OCI-M1 (cell line): ENCODE measurements around the gene GSDMA.
"Not testable (repeated sequence)": the region's sequence is repeated elsewhere in the genome, so short reads cannot be mapped to it uniquely, and the experiment has no call there.

Experiments
- DNase-seq: peaks from one replicate; lab custom pipeline; 2025; lab: John Stamatoyannopoulos, UW

The GSDMA gene

DNA sequence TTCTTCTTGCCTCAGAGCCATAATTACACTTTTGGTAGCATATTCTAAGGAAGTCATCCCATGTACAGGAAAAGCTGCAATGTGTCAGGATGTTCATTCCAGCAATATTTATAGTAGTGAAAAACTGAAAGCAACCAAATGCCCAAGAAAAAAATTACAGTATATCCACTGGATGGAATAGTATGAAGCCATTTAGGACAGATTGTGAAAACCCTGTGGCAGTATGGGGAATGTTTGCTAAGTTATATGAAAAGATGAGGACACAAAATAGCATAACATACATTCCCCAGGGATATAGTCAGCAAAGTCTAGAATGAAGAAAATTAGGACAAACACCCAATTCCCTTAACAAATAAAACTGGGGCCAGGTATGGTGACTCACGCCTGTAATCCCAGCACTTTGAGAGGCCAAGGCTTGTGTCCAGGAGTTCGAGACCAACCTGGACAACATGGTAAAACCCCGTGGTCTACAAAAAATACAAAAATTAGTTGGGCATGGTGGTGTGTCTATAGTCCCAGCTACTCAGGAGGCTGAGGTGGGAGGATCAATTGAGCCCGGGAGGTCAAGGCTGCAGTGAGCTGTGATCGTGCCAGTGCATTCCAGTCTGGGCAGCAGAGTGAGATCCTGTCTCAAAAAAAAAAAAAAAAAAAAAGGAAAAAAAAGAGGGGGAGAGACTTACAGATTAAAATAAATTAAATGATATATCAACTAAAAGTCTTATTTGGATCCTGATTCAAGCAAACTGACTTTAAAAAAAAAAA, 33.0 kb upstream of the GSDMA start:
- no peak for DNase-seq

DNA sequence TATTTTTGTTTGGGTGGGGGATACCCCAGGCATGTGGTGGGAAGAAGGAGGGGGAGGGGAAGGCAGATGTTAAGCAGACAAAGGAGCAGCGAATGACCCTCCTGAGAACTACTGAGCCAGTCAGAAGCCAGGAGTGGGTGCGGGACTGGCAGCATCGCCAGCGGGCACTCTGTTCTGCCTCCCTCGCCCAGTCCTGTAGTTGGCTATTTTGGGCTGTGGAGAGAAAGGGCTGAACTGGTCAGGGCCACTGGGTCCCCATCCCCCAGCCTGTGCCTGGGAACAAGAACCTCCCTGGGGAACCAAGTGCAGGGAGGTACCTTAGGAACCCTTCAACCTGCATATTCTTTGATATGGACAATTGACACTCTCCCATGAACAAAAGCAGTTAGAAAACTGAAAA, 28.9 kb upstream of the GSDMA start:
- DNase-seq: no peak

DNA sequence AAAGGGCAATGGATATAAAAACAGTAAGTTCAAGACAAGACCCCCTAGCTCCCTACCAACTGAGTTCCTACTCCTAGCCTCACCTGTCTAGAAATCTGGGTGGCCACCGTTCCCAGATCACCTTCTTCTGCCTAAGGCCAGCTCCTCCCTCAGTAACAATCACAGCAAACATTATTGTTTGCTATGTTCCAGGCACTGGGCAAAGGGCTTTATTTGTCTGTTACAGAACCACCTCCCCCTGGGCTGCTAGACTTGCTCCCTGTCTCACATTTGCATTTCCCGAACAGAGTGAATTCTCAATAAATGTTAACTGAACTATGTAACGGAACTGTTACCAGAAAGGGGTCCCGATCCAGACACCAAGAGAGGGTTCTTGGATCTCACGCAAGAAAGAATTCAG, 28.5 kb upstream of the GSDMA start:
- DNase-seq: no peak

DNA sequence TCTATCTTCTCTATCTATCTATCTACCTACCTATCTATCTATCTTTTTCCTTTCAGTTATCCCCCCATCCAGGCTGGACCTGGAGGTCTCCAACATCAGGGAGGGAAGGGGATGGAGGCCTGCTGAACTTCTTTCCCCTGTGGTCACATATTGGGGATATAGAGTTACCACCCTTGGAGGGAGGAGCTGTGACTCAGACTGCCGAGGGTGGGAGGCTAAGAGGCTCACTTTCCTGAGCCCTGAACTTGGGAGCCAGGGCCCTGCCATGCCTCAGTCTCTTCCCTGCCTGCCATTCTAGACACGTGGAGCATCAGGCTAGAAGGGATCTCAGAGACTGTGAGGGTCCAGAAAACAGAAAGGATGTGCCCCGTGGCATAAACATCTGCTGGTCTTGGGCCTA, 26.9 kb upstream of the GSDMA start:
- no peak for DNase-seq

DNA sequence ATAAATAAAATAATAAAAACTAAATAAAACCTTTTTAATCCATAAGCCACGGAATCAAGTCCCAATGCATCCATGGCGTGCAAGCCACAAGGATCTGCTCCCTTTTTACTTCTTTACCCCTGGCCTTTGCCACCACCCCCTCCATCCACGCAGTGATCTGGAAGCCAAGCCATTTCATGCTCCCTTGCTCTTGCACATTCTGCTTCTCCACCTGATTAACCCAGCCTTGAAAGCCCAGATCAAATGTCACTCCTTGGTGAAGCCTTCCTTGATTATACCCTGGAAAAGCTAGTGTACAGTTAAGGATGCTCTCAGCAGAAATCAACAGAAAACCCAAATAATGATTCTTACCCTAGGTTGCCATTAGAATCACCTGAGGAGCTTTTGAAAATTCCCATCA, 25.4 kb upstream of the GSDMA start:
- no peak for DNase-seq

DNA sequence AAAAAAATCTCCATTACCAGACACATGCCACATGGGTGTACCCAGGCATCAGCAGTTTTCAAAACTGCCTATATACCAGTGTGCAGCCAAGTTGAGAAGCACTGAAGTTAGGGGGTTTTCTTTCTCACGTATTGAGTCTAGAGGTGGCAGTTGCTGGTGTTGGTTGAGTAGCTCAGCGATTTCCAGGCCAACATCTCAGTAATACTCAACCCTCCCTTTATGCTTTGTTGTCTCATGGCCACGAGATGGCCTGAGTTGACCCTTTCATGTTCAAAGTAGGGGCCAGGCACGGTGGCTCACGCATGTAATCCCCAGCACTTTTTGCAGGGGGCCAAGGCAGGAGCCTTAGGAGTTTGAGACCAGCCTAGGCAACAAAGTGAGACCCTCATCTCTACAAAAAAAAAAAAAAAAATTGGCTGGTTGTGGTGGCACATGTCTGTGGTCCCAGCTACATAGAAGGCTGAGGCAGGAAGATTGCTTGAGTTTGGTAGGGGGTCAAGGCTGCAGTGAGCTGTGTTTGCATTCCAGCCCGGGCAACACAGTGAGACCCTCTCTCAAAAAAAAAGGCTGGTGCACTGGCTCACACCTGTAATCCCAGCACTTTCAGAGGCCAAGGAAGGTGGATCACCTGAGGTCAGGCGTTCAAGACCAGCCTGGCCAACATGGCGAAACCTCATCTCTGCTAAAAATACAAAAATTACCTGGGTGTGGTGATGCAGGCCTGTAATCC, 24.5 kb upstream of the GSDMA start:
- DNase-seq: no peak

DNA sequence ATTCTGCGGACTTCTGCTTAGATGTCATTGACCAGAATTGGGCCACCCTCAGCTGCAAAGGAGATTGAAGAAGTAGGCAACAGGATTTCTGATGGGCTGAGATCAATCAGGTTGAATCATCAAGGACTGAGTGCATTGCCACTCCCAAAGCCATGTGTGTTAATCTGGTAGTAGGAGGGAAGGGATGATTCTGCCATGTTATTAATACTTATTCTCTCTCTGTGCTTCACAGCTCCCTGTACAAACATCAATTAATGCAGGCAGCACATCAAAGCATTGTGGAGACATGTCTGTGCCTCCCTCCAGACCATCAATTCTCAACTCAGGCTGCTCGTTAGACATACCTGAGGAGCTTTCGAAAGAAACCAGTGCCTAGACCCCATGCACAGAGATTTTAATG, 23.7 kb upstream of the GSDMA start:
- no peak for DNase-seq

DNA sequence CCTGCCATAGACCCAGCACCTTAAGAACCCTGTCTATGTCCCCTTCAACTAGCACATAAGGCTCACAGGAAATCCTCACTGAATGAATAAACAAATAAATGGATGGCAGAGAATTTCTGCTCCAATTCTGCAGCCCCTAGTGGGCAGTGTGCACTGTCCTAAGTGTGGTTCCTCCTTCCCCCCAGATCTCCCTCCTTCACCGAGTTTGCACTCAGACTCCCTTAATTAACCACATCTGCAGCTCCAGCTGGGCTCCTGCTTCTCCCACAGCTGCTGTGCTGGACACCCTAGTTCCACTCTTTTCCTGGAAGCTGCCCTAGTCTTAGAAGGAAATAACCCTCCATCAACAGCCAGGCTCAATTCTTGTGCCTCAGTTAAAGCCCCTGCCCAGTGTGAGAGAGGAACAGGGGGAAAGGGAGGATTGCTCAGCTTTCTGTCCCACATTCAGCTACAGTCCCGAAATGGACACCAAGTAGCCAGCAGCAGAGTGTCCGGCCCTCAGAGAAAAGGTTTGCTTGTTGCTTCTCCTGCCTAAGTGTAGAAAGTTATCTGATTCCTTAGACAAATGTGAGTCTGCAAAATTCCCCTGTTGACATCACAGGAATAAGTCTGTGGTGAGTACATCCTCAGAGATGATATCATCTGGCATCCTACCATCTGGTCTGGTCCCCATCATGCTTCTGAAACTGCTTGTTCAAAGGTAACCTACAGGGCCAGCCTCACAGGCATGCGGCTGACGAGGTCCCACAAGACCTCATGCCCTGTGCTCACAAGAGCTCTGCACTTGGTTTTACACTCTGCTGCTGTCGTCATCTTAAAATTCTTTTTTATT, 23.0 kb upstream of the GSDMA start:
- DNase-seq: peak; percentile 78

DNA sequence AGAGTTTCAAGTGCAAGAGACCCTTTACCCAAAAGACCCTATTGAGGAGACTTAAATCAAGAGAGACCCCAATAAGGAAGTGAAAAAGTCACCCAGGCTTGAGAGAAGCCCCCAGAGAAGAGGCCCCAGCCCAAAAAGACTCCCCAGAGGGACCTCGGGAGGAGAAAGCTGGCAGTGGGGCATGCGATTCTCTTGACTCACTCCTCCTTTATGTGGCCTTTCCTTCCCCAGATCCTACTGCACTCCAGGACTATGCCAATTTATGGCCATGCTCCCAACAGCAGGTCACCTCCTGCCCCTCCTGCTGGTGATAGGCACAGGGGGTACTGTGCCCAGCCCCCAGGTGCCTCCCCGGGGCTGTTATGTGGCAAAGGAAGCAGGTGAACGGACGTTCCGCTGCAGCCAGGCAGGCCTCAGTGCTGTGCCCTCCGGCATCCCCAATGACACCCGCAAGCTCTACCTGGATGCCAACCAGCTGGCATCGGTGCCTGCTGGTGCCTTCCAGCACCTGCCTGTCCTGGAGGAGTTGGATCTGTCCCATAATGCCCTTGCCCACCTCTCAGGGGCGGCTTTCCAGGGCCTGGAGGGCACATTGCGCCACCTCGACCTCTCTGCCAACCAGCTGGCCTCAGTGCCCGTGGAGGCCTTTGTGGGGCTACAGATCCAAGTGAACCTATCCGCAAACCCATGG, 19.0 kb upstream of the GSDMA start:
- DNase-seq: no peak

DNA sequence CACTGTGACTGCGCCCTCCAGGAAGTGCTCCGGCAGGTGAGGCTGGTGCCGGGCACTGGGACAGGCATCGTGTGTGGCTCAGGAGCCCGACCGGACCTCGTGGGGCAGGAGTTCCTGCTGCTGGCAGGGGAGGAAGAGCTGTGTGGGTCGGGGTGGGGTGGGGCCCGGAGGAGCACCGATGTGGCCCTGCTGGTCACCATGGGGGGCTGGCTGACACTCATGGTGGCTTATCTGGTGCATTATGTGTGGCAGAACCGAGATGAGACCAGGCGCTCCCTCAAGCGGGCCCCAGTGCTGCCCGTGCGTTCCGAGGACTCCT, 18.5 kb upstream of the GSDMA start:
- DNase-seq: no peak

DNA sequence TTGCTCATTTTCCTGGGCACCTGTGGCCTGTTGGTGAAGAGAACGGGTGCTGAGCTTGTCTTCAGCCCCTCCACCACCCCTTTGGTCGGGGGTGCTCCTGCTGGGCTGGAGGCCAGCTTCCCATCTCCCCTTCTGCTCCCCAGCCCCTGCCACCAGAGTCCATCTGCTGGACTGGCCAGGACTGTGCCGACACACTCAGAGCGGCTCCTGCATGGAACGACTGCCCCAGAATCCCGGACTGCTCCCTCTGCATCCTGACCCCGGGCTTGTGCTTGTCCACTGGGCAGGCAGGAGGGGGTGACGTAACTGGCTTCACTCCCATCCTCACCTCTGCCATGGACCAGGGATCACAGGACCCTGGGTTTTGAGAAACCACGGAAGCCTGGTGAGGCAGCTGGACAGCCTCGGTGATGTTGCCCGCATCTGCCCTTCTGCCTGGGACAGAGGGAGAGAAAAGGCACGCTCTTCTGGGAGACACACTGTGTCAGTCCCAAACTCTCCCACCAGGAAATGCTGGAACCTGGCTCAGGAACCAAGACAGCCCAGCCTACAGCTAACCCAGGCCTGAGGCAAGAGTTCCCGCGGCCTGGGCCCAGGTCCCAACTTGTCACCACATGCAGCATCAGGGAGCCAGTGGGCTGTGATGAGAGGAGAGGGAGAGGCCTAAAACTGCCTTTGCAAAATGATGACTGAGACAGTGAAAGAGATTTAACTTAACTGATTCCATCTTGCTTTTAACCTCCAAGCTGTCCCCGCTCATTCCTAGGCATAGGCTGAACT, 16.1 kb upstream of the GSDMA start:
- DNase-seq: no peak

DNA sequence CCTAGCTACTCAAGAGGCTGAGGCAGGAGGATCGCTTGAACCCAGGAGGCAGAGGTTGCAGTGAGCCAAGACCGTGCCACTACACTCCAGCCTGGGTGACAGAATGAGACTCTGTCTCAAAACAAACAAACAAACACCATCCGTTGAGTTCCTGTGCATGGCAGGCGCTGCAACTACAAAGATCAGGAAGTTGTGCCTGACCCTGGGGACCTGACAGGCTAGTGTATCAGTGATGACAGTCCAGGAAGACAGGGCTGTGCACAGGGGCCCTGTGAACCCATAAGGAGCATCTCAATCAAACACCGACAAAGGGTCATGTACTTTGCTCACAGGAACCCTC, 14.3 kb upstream of the GSDMA start:
- DNase-seq: not testable (repeated sequence)

DNA sequence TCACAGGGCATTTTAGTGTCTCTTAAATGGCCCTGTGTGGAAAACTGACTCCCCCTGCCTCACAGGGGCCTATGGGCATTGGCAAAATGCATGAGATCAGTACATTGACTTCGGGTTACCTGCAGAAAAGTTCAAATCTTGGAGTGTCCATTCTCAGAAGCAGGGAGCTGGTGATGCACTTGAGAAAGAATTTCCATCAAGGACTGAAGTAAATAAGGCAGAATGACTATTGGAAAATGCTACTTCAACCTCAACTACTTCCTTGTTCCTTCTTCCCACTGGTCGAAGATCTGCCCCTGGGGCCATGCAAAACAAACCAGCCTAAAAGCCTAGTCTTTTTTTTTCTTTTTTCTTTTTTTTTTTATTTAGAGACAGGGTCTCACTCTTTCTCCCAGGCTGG, 13.8 kb upstream of the GSDMA start:
- no peak for DNase-seq

DNA sequence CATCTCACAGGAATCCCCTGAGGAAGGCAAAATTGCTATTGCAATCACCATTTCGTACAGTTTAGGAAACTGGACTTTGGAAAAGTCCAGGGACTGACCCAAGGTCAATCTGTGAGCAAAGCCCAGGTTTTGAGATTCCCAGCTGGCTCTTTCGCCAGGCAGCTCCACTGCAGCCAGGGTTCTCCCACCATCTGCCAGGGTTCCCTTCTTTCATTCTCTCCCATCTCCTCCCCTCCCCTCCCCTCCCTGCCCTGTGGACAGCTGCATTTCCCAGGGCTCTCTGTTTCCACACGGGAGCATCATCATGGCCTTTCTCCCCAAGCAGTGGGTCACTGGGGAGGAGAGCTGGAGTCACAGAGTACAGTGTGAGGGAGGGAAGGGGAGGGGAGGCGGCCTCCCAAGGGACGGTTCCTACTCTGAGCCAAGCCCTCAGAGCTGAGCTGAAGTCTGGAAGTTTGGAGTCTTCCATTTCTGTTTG, 11.9 kb upstream of the GSDMA start:
- no peak for DNase-seq

DNA sequence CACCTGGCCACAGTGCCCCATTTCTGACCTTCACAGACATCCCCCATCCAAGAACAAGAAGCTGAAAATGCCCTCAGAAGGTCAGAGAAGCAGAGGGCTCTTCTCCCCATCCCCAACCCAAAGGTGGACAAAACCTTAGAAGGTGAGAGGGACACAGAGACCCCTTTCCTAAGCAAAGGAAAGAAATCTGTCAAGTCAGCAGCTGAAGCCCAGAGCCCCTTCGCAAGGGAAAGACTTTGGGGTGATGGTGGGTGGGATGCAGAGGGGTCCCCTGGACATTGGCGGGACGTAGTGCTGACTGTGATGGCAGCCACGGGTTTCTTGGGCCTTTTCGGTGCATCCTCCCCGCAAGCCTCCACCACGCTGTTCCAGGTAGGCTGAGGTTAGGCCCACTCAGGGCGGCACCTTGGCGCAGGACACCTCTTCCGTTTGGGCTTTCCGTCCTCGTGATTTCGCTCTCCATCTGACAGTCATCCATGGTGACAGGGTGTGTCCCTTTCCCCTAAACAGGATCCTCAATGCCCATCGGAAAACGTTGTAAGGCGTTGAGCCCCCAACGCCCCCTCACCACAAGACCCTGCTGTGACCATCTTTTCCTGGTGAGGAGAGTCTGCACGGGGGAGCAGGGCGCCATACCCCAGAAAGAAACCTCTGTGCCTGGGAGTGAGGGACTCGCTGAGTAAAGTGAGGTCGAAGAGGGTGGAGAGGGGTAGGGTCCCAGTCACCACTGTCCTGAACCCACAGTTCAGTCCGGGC, 10.7 kb upstream of the GSDMA start:
- DNase-seq: no peak

DNA sequence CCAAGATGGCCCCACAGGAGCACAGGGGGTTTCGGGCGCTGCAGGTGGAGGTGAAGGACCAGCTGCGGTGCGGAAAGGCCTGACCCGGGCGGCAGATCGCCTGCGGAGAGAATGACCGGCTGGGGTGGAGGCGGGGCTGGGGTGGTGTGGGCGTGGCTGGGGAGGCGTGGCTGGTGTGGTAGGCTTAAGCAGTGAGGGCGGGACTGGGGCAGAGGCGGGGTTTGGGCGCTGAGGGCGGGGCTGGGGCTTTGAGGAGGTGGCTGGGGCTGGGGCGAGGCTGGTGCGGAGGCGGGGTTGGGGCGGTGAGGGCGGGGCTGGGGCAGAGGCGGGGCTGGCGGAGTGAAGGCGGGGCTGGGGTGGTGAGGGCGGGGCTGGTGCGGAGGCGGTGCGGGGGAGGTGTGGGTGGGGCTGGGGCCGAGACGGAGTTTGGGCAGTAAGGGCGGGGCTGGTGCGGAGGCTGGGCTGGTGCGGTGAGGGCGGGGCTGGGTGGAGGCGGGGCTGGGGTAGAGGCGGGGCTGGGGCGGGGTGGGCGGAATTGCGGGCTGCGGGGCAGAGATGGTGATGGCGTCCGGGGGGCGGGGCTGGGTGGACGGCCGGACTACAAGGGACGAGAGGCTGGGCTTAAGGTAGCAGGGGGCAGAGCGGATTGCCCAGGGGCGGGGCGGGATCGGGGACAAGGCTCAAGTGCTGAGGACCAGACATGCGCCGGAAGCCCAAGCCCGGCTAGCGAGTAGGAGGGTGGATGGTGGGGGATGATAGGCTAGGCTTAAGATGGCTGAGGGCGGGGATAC, 9.9 kb upstream of the GSDMA start:
- peak; percentile 97 for DNase-seq

DNA sequence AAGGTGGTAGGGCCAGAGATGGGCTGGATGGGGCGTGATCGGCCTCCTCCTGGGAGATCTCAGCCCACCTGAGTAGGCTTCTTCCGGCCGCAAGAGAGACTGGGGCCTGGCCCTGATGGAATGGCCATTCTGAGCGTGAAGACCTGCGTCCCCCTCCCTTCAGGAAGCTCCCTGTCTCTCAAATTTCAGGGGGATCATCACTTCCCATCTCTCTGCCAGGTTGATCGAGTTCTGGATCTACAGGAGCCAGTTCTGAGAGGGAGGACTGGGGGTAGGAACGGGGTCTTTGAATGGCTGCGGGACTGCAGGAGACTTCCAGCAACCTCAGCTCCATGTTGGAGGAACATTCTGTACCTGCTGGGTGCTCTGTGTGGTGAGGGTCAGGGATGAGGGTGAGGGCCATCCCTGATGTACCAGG, 9.3 kb upstream of the GSDMA start:
- no peak for DNase-seq

DNA sequence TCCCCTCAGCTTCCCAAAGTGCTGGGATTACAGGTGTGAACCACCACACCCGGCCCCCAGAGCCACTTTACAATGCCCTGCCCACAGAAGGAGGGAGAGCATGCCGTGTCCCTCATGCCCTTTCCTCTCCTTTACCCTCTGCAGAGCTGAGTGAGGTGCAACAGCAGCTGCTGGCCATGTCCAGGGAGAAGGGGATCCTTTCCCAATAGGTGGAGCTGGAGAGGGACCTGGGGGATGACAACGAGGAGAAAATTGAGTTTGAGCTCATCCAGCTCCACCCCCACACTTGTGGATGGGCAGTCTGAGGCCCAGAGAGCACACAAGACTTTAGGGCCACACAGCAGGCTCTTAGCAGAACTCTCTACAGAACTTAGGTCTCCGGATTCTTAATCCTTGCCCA, 7.9 kb upstream of the GSDMA start:
- DNase-seq: no peak

DNA sequence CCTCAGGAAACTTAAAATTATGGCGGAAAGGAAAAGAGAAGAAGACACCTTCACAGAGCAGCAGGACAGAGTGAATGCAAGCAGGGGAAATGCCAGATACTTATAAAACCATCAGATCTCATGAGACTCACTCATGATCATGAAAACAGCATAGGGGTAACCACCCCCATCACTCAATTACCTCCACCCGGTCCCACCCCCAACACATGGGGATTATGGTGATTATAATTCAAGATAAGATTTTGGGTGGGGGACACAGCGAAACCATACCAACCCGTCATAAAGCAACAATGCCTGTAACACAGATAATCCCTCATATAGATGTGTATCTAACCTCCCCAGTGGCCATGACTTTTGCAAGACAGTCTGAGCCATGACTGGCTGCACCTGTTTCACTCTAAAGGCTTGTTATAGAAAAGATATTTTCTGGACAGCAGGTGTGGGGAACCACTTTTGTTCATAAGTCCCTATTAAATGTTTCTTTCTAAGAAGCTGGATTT, 7.0 kb upstream of the GSDMA start:
- DNase-seq: peak; percentile 8

DNA sequence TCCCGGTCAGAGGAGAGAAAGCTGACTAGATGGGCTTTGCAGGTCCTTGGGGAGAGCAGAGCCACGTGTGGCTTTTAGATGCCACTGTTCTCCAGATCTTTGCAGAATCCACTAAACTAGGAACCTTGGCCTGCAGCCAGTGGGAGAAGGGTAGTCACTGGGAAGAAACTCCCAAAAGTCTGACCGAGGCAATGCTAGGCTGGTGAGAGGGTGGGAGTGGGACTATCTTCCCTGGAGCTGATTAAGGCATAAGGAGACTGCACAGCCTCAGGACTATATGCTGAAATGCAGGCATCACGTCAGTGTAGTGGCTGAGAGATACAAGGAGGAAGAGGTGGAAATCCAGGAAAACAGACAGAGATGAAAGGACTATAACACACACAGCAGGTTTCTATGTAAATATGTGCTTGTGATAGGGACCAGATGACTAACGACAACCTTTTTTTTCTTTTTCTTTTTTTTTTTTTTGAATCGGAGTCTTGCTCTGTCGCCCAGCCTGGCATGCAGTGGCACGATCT, 2.2 kb upstream of the GSDMA start:
- no peak for DNase-seq
